Suprapubic skin (tissue), 4 donors: ENCODE results near the gene ACTR3C. TPM values are rescaled to one million over a fixed set of nuclear protein-coding genes. Genes with fewer than 3 reads are reported as not detected.

Experiments used
- DNase-seq, 2 donors: peaks; one replicate each; pipeline ENCODE4 v3.0.0-alpha.2; 2019; ENCODE audit warnings: low spot score in 2 of 2
- H3K27ac ChIP-seq: fragments of 200-600 bp; sonication (generic); one replicate; pipeline ENCODE4 v1.5.1; 2019
- H3K27me3 ChIP-seq: fragments of 200-600 bp; sonication (generic); one replicate; pipeline ENCODE4 v1.5.1; 2019
- H3K36me3 ChIP-seq: fragments of 200-600 bp; sonication (generic); one replicate; pipeline ENCODE4 v1.5.1; 2019
- H3K4me1 ChIP-seq: fragments of 200-600 bp; sonication (generic); one replicate; pipeline ENCODE4 v1.5.1; 2019
- H3K4me3 ChIP-seq: fragments of 200-600 bp; sonication (generic); one replicate; pipeline ENCODE4 v1.5.1; 2019; ENCODE audit warnings: mild to moderate bottlenecking
- H3K9me3 ChIP-seq: fragments of 200-600 bp; sonication (generic); one replicate; pipeline ENCODE4 v1.5.1; 2019
- EP300 ChIP-seq: sonication (generic); formaldehyde crosslinking; IDR thresholded peaks from one replicate; pipeline ENCODE4 v1.6.1; 2017; ENCODE audit warnings: antibody characterized with exemption
- POLR2A ChIP-seq, 2 donors: fragments of 450-650 bp; IDR thresholded peaks; one replicate each; pipeline ENCODE4 v1.6.1; 2017; ENCODE audit warnings: antibody characterized with exemption in 2 of 2, mild to moderate bottlenecking in 2 of 2, moderate library complexity in 2 of 2
- POLR2AphosphoS5 ChIP-seq, 3 donors: sonication (generic); formaldehyde crosslinking; IDR thresholded peaks; one replicate each; pipeline ENCODE4 v1.6.1; 2017; ENCODE audit warnings: antibody characterized with exemption in 3 of 3
- WGBS: methylation state at CpG from one replicate; pipeline ENCODE4 v1.1.5; 2018; 5-methylcytosine and 5-hydroxymethylcytosine counted together
- total RNA-seq, 4 donors: library from RNA; depleted of rRNA; stranded (reverse); fragments of >200 nt; gene quantifications; one replicate each; pipeline ENCODE4 v1.1.0, GENCODE V29; 2016
- TF ChIP-seq, protein P1 (sequence below), 2 donors: fragments of 200-600 bp in 1 of 2; fragments of 450-650 bp in 1 of 2; sonication (generic) in 1 of 2; IDR thresholded peaks; one replicate each; pipeline ENCODE4 v1.5.1; 2016 to 2019; ENCODE audit warnings: antibody characterized with exemption in 2 of 2, mild to moderate bottlenecking in 1 of 2, moderate library complexity in 1 of 2

Gene ACTR3C
- total RNA-seq, 4 donors from 2014 or later: 10.4 to 16.5 (median 13.1) TPM

DNA sequence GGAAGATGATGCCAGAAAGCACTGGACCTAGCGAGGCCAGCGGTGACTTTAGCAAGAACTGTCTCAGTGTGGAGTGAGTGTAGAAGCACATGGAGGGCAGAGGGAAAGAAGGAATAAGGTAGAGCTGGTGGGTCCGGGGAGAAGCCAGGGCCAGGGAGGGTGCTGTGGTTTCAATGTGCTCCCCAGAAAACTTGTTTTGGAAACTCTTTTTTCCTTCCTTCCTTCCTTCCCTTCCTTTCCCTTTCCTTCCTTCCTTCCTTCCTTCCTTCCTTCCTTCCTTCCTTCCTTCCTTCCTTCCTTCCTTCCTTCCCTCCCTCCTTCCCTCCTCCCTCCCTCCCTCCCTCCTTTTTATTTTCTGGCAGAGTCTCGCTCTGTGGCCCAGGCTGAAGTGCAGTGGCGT, 23.6 kb upstream of the ACTR3C start:
- H3K9me3 ChIP-seq: no peaks in the 10 kb centered on the region
- H3K27me3 ChIP-seq: peaks cover 6% of the 10 kb centered on the region
- H3K4me1 ChIP-seq: peaks cover 5% of the 10 kb centered on the region
- H3K27ac ChIP-seq: no peak overlapping the region
- DNase-seq: no peak
- TF ChIP-seq, protein P1, sequence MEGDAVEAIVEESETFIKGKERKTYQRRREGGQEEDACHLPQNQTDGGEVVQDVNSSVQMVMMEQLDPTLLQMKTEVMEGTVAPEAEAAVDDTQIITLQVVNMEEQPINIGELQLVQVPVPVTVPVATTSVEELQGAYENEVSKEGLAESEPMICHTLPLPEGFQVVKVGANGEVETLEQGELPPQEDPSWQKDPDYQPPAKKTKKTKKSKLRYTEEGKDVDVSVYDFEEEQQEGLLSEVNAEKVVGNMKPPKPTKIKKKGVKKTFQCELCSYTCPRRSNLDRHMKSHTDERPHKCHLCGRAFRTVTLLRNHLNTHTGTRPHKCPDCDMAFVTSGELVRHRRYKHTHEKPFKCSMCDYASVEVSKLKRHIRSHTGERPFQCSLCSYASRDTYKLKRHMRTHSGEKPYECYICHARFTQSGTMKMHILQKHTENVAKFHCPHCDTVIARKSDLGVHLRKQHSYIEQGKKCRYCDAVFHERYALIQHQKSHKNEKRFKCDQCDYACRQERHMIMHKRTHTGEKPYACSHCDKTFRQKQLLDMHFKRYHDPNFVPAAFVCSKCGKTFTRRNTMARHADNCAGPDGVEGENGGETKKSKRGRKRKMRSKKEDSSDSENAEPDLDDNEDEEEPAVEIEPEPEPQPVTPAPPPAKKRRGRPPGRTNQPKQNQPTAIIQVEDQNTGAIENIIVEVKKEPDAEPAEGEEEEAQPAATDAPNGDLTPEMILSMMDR (IDR thresholded peaks at IDR 0.05): no peak
- TF ChIP-seq EP300: no peak
- TF ChIP-seq POLR2AphosphoS5 (IDR thresholded peaks at IDR 0.05): no peak
- no peak for TF ChIP-seq POLR2A (IDR thresholded peaks at IDR 0.05)
- no peak overlapping the region for H3K4me3 ChIP-seq
- WGBS: 86% methylated on average over 5 of the region's 5 CpGs
- H3K36me3 ChIP-seq: no peaks in the 10 kb centered on the region

DNA sequence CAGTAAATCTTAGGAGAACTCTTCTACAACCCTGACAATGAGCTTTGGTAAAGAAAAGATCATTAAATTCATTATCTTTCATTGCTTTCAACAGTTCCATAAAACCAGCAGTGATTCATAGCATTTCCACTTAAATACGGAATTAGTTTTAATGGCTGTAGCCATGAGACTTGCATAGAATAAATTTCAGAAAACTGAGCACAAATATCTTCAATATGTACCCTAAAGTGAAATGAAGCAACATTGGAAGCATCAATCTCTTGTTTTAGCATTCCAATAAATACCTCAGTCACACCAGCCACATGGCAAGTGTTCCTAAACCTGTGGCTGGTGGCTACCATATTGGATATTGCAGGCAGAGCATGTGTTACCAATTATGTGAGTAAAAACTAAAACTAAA, 21.7 kb upstream of the ACTR3C start:
- H3K4me1 ChIP-seq: peaks cover 14% of the 10 kb centered on the region
- no peaks in the 10 kb centered on the region for H3K9me3 ChIP-seq
- WGBS: 68% methylated on average over 1 of the region's 1 CpG
- no peak overlapping the region for H3K4me3 ChIP-seq
- no peaks in the 10 kb centered on the region for H3K36me3 ChIP-seq
- no peak for DNase-seq
- peaks cover 25% of the 10 kb centered on the region for H3K27me3 ChIP-seq
- no peak overlapping the region for H3K27ac ChIP-seq
- TF ChIP-seq EP300: no peak
- TF ChIP-seq POLR2A (IDR thresholded peaks at IDR 0.05): no peak
- TF ChIP-seq, protein P1 (IDR thresholded peaks at IDR 0.05): no peak
- TF ChIP-seq POLR2AphosphoS5 (IDR thresholded peaks at IDR 0.05): no peak

DNA sequence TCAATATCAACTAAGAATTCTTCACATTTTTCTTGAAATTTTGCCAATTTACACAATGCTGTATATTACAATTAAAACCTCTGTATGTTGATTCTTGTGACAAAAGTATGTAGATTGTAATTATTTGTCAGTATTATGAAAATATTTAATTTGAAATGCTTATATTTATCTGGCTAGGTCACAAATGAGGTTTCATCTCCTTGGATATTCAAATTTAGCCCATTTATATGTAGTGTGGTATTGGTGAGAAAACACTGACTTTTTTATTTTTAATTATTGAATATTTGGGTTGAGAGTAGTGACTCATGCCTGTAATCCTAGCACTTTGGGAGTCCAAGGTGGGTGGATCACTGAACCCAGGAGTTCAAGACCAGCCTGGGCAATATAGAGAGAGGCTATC, 21.0 kb upstream of the ACTR3C start:
- H3K4me3 ChIP-seq: no peak overlapping the region
- TF ChIP-seq POLR2A (IDR thresholded peaks at IDR 0.05) (no peak), EP300 (no peak), POLR2AphosphoS5 (IDR thresholded peaks at IDR 0.05) (no peak)
- TF ChIP-seq, protein P1 (IDR thresholded peaks at IDR 0.05): no peak
- H3K27me3 ChIP-seq: peaks cover 27% of the 10 kb centered on the region
- H3K27ac ChIP-seq: no peak overlapping the region
- H3K36me3 ChIP-seq: no peaks in the 10 kb centered on the region
- no peak for DNase-seq
- no peaks in the 10 kb centered on the region for H3K9me3 ChIP-seq
- peaks cover 20% of the 10 kb centered on the region for H3K4me1 ChIP-seq

DNA sequence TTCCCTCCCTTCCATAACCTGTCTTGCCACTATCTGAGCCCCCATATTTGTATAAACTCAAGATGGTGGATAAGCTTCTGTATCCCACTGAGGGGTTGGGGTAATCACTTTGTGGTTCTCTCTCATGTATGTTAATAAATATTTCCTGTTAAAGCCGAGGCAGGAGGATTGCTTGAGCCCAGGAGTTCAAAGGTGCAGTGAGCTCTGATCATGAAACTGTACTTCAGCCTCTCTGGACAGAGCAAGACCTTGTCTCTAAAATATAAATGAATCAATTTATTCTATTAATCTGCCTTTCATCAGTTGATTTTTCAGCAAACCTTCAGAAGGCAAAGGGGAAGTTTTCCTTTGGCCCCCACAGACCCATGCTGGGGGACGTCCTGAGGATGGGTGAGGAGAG, 19.9 kb upstream of the ACTR3C start:
- H3K27me3 ChIP-seq: peaks cover 27% of the 10 kb centered on the region
- no peak for TF ChIP-seq EP300
- TF ChIP-seq POLR2A (IDR thresholded peaks at IDR 0.05): no peak
- no peak for TF ChIP-seq POLR2AphosphoS5 (IDR thresholded peaks at IDR 0.05)
- TF ChIP-seq, protein P1 (IDR thresholded peaks at IDR 0.05): no peak
- peaks cover 20% of the 10 kb centered on the region for H3K4me1 ChIP-seq
- no peaks in the 10 kb centered on the region for H3K36me3 ChIP-seq
- no peak overlapping the region for H3K4me3 ChIP-seq
- 75% methylated on average over 2 of the region's 2 CpGs for WGBS
- H3K27ac ChIP-seq: no peak overlapping the region
- no peak for DNase-seq
- no peaks in the 10 kb centered on the region for H3K9me3 ChIP-seq

DNA sequence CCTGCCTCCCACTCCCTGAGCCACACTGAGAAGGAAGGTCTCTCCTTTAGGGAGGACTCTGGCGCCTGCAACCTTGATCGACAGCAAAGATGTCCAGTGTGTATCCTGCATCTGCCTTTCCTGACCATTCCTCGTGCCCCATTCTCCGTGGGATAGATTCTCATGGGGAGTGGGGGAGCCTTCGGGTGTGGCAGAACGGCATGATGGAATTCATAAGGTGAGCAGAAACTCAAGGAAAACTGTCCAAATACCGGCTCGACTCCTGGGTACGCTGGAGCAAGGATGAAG, 18.7 kb upstream of the ACTR3C start:
- TF ChIP-seq POLR2AphosphoS5 (IDR thresholded peaks at IDR 0.05) (no peak), EP300 (no peak), POLR2A (IDR thresholded peaks at IDR 0.05) (no peak)
- TF ChIP-seq, protein P1 (IDR thresholded peaks at IDR 0.05): no peak
- no peak overlapping the region for H3K27ac ChIP-seq
- 89% methylated on average over 9 of the region's 9 CpGs for WGBS
- no peak overlapping the region for H3K4me3 ChIP-seq
- DNase-seq: no peak
- H3K36me3 ChIP-seq: no peaks in the 10 kb centered on the region
- peaks cover 20% of the 10 kb centered on the region for H3K4me1 ChIP-seq
- H3K9me3 ChIP-seq: no peaks in the 10 kb centered on the region
- H3K27me3 ChIP-seq: peaks cover 27% of the 10 kb centered on the region
